HG03575 (cell line): ENCODE measurements around the gene DENND11.

Source experiments
- ATAC-seq: cut with Tn5 transposase; IDR thresholded peaks from one replicate; pipeline ENCODE4 v1.9.1; 2021; ENCODE audit not compliant: unreplicated experiment, insufficient number of reproducible peaks, low FRiP score; ENCODE audit errors: extremely low read depth

The DENND11 gene

DNA sequence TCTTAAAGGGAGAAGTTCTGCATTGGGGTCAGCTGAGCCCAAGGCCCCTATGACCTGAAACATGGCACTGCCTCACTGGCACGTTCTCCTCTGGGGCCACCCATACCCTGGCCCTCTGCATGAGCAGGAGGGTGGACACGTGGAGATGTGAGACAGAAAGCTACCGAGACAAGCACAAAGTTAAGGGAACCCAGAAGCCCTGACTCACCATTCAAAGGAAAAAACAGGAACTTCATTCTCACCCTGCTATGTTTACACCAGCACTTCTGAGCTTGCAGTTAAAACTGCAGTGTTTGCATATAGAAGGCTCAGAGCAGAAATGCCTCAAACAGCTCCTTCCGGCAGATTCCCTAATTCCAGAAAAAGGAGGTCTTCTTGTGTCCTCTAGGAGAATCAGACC lies 41.7 kb downstream of the DENND11 start:
- ATAC-seq, result no peak

DNA sequence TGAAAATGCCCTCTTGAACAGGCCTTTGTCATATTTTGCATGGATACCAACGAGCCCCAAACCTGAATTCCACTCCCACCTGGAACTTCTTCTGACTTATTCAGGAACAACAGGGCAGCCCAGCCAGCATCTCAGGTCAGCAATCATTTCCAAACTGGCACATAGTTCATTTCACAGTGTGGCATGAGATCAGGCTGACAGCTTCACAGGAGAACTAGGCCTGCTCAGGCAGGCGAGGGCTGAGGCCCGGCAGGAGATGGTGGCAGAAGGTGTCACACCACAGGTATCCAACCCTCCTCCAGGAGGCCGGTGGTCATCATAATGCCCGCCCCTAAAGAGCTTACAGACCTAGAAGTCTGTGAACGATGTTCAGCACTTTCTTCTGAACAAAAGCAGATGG lies 42.5 kb downstream of the DENND11 start:
- no peak for ATAC-seq

DNA sequence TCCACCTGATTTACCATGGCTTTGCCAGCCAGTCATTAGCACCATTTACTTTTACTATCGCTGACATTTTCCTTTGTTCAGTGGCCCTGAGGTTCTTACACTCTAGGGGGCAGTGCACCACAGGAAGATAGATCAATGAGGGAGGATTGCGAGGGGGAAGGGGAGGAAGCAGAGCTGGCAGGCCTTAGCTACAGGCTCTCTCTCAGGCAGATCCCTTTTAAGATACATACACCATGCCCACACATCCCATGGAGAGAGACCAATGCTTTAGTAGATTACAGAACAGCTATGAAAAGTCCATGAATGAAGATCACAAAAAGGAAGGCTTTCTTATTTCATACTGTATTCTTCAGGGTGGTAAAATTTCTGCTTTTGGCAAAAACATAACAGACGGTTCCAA lies 47.4 kb downstream of the DENND11 start:
- ATAC-seq, result peak; percentile 47

DNA sequence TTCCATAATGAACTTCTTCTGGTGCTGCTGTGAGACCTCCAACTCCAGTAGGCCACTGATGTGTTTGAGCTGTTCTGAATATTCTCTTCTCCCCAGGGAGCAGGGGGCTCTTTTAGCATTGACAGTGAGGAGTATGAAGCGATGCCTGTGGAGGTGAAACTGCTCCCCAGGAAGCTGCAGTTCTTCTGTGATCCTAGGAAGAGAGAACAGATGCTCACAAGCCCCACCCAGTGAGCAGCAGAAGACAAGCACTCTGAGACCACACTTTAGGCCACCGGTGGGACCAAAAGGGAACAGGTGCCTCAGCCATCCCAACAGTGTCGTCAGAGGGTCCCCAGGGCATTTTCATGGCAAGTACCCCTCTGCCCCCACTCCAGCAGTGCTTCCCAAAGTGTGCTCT lies 49.3 kb downstream of the DENND11 start:
- ATAC-seq, result no peak
